GM19099 (cell line): ENCODE data around the gene SYCE3.

Source experiments
- POLR2A ChIP-seq: IDR thresholded peaks from 3 replicates; pipeline ENCODE4 v1.6.1; 2011; ENCODE audit warnings: low read depth; ENCODE audit not compliant: insufficient read length; ENCODE audit errors: extremely low read depth

SYCE3 gene

DNA sequence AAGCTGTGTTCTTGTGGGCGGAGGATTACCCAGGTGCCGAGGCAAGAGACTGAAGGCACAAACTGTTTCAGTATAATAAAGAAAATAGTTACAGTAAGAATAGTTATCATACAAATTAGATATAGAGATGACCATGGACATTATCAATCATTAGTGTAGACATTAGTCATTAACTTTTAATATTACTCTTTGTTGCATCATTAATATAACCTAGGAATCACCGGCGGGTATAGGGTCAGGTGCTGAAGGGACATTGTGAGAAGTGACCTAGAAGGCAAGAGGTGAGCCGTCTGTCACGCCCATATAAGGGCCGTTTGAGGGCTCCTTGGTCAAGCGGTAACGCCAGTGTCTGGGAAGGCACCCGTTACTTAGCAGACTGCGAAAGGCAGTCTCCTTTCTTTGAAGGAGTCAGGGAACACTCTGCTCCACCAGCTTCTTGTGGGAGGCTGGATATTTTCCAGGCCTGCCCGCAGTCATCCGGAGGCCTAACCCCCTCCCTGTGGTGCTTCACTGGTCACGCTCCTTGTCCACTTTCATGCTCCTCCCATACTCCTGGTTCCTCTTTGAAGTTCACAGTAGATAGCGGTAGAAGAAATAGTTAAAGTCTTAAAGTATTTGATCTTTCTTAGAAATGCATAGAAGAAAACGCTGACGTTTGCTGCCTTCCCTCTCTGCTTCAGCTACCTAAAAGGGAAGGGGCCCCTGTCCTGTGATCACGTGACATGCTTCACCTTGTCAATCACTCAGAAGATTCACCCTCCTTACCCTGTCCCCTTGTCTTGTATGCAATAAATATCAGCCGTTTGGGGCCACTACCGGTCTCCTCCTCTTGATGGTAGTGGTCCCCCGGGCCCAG is 28.6 kb downstream of the SYCE3 start:
- peak; percentile 17 for TF ChIP-seq POLR2A

DNA sequence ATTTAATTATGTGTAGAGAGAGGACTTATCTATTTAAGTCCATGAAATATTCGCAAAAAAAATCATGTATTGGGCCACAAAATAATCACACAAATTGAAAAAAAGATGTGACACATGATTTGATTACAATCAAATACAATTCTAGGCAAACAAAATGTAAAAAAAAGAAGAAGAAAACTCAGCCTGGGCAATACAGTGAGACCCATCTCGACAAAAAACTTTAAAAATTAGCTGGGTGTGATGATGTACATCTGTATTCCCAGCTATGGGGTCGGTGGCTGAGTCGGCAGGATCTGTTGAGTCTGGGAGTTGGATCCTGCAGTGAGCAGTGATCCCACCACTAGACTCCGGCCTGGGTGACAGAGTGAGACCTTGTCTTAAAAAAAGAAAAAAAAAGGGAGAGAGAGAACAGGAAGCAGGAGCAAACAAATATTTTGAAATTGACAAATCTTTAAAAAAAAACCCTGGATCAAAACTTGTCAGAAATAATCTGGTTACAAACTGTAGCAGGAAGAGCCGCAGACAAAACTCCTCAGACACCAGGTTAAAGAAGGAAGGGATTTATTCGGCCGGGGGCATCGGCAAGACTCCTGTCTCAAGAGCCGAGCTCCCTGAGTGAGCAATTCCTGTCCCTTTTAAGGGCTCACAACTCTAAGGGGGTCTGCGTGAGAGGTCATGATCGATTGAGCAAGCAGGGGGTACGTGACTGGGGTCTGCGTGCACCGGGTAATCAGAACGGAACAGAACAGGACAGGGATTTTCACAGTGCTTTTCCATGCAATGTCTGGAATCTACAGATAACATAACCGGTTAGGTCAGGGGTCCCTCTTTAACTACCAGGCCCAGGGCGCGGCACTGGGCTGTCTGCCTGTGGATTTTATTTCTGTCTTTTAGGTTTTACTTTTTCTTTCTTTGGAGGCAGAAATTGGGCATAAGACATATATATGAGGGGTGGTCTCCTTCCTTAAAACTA is 29.6 kb downstream of the SYCE3 start:
- no peak for TF ChIP-seq POLR2A

DNA sequence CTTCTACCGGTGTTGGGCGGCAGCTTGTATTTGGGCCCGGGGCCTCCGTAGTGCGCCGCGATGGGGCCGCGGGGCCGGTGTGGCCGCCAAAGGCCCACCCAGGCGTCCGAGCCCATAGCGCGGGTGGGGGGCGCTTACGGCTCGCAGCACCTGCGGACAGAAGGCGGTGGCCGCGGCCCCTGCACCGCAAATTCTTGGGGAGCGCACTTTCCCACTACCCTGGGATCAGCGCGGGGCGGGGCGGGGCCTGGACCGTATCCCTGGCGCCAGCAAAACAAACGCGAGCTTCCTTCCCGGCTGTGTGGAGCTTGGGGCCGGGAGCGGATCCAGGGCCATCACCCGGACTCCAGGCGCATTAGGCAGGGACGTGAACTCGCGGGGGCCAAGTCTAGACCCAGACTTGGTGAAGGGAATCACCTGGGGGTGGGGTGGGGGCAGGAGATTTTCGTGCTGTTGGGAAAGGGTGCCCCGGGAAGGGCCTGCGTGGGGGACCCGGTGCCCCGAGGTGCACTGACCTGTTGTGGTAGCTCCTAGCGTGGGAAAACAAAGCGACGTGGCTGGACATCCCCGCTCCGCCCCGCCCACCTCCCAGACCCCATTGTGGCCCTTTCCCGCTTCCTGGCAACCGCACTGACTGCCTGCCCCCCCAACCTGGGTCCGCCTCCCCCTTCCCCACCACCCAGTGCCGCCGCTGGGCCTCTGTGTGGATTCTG is 30.6 kb downstream of the SYCE3 start:
- peak; percentile 38 for TF ChIP-seq POLR2A

DNA sequence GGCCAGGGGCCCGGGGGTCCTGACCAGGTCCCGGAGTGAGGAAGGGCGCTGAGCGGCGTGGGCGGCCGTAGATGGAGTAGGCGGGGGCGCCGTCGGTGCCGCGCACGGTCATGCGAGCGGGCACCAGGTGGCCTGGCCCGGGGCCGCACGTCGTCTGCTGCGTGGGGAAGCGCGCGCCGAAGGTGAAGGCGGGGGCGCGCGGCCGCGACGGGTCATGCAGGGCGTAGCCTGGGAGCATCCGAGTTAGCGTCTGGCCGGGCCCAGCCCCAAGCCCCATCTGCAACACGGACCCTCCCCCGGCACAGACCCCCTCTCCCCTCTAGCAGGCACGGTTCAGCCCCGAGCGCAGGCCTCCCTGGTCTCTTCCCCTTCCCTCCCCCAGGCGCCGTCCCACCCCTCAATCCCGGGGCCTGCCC is 31.2 kb downstream of the SYCE3 start:
- TF ChIP-seq POLR2A, result peak; percentile 69

DNA sequence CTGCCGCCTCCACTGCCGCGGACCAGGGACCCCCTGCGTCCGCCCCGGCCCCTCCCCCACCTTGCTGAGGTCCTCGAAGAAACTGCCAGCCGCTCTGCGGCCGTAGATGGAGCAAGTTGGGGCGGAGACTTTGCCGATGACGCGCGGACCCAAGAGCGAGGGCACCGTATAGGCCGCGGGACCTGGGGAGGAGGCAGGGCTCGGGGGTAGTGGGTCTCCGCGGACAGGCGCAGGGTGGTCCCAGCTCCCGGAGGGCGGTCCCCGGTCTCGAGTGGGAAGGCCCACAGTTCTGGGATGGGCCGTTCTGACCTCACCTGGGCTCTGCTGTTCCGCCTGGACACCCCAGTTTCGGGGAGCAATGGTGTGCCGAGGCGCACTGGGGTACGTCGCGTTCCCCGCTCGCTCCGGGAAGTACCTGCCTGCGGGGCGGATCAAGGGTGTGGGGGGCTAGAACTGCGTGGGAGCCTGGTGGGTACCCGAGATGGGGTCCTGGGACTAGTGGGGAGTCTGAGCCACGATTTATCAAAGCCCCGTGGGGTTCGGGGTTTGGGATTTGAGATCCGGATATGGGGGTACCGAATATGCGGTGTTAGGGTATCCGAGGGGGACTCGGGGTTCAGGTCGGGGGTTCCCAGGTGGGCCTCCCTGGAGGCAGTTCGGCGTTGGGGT is 31.7 kb downstream of the SYCE3 start:
- TF ChIP-seq POLR2A, result peak; percentile 73

DNA sequence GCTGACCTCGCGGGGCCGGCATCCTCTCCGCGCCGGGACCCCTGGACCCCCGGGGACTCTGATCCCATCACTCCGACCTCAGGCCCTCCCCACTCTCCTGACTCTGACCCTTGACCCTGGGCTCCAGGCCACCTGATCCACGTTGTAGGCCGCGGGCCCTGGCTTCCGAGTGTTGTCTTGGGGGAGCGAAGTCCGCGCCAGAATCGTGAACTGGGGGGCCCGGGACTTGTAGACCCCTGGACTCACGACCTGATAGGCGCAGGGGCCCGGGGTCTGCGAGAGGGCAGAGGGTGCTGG is 32.2 kb downstream of the SYCE3 start:
- no peak for TF ChIP-seq POLR2A

DNA sequence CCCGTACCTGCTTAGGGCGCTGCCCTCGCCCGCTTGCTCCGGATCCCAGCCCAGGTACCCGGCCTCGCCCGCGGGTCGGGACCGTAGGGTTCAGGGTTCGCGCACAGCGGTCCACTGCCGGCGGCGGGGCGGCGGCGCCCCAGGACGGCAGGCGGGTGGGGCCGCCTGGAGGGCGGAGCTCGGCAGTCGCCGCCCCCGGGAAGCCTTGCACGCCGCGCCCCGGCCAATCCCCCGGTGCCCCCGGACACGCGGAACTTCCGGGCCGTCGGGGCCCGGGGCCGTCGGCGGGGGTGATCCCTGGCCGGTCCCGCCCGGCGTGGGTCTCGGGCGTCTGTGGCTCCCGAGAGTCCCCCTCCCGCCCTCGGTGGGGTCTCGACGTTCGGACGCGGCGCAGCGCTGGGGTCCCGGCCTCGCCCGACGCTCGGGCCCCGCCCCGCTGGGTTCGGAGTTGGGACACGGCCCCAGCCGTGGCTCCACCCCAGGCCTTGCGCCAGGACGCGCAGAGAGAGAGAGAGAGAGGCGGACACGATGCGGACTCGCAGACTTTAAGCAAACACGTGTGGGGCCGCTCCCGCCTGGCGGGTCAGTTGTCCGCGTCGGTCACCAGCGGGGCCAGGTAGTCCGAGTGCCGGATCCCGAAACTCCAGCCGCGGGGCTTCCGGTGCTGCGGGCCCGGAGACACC is 32.7 kb downstream of the SYCE3 start, which contains the start of gene TYMP:
Gene TYMP (minus strand): TSS at position 116 of the 683 bp plus-strand sequence. CDS start 303 bp downstream, outside the sequence.
- TF ChIP-seq POLR2A, result peak; percentile 62

DNA sequence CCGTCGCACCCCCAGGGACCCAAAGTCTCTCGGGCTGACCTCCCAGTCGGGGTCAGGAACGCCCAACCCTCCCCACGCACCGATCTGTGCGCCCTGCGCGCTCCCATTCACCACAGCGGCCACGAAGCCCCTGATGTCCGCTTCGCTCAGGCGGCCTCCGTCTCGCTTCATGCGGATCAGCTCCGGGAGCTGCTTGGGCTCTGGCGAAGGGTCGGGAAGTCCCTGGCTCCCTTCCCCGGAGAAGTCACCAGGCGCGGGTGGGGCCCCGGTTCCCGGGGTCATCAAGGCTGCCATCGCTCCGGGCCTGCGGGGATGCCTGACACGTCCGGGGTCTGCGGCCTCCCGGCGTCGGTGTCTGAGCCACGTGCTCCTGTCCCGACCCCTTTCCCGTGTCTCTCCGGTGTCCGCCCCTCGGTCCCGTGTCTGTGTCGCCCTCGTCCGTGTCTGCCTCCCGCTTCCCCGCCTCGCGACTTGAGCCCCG is 33.3 kb downstream of the SYCE3 start:
- no peak for TF ChIP-seq POLR2A

DNA sequence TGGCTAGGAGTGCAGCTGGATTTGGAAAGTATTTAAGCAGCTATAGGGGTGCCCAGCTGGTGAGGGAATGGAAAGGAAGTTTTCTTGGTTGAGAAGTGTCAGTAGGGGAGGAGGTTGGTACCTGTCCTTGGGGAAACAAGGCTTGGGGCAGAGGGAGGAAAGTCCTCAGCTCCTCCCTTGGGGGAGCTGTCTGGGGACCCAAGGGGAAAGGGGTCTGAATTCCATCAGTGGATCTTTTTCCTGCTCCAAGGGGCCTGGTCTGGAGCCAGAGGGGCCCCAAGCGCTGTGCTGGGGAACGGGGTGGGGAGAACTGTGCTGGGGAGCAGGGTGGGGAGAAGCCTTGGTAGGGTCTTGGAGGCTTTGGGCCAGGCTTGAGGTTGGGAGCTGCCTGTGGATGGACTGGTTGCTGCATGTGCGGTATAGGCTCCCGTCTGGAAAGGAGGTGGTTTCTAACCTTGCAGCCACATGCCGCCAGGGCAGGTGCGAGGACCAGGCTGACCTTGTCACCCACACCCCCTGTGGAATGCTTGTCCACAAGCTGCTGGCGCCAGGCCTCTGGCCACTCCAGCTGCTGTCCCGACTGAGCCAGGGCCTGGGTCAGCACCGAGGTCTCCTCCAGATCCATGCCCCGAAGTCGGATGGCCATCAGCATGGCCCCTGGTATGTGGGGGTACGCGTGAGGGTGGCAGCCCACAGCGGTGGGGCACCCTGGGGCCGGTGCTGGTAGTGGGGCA is 33.9 kb downstream of the SYCE3 start:
- peak; percentile 29 for TF ChIP-seq POLR2A

DNA sequence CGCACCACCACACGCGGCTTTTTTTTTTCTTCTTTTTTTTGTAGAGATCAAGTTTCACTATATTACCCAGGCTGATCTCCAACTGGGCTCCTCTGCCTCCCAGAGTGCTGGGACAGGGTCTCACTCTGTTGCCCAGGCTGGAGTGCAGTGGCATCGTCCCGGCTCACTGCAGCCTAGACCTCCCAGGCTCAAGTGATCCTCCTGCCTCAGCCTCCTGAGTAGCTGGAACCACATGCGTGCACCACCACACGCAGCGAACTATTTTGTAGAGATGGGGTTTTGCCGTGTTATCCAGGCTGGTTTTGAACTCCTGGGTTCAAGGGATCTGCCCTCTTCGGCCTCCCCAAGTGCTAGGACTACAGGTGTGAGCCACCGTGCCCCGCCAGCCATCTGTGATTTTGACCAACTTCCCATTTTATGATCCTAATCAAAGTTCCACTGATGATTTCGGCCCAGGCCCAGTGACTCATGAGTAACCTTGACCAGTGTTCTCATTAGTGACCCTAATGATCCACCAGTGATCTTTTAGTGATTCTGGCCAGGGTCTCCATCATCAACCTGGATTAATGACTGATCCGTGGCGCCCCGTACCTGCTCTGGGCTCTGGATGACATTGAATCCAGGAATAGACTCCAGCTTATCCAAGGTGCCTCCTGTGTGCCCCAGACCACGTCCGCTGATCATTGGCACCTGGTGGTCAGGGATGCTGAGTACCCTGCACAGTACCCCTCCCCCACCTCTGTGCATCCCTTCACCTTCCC is 34.6 kb downstream of the SYCE3 start:
- peak; percentile 21 for TF ChIP-seq POLR2A

DNA sequence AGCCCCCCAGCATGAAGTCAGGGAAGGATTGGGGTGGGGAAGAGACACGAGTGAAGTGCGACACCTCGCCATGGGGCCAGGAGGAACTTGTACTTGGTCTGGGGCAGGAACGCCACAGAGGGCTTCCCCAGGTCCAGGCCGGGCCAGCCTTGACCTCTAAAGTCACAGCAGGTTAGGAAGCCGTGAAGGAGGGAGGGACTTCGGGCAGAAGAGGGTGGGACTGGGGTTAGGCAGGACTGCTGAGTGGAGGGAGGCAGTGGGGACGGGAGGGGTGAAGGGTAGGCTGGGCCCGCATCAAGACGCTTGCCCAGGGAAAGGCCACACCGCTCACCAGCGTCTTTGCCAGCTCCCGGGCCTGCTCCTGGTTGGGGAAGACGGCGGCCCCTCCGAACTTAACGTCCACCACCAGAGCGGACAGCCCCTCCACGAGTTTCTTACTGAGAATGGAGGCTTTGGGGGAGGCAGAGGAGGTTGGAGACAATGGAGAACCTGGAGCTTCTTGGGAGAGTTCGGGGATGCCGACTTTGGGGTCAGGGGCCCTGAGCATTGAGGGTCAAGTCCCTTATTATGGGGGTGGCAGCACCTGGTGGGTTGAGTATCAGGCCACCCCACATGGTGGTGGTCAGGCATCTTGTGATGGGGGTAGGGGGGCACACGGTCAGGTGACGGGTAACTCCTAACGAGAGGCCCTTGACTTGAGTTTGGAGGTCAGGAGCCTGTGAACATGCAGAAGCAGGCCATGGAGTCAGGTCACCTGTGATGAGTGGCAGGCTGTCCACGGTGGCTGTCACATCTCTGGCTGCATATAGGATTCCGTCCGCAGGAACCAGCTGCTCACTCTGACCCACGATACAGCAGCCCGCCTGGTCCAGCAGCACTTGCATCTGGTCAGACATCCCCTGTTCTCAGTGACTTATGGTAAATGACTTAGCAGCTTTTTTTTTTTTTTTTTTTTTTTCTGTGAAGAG is 35.6 kb downstream of the SYCE3 start:
- peak; percentile 5 for TF ChIP-seq POLR2A
